Tibial nerve (tissue), 4 donors: ENCODE measurements around the gene WSCD2. TPM values are rescaled to one million over a fixed set of nuclear protein-coding genes. Genes with fewer than 3 reads are reported as not detected.

Experiments used
- DNase-seq, 2 donors: peaks; one replicate each; pipeline ENCODE4 v3.0.0-alpha.2; 2019; ENCODE audit warnings: low spot score in 2 of 2
- H3K27ac ChIP-seq, 4 donors: fragments of 200-600 bp; sonication (generic) in 3 of 4; one replicate each; pipeline ENCODE4 v1.5.1; 2017 to 2019; ENCODE audit warnings: mild to moderate bottlenecking in 1 of 4
- H3K27me3 ChIP-seq, 2 donors: fragments of 200-600 bp; sonication (generic) in 1 of 2; one replicate each; pipeline versions ENCODE4 v1.5.1 to v1.6.0; 2017 to 2019
- H3K36me3 ChIP-seq, 3 donors: fragments of 200-600 bp; sonication (generic); one replicate each; pipeline ENCODE4 v1.5.1; 2018 to 2019
- H3K4me1 ChIP-seq, 4 donors: fragments of 200-600 bp; sonication (generic) in 3 of 4; one replicate each; pipeline ENCODE4 v1.5.1; 2017 to 2019
- H3K4me3 ChIP-seq, 4 donors: fragments of 200-600 bp; sonication (generic) in 3 of 4; one replicate each; pipeline ENCODE4 v1.5.1; 2017 to 2019; ENCODE audit warnings: mild to moderate bottlenecking in 1 of 4, moderate library complexity in 1 of 4
- H3K9me3 ChIP-seq, 4 donors: fragments of 200-600 bp; sonication (generic) in 3 of 4; one replicate each; pipeline ENCODE4 v1.5.1; 2017 to 2019
- CTCF ChIP-seq, 5 experiments: fragments of 200-600 bp in 3 of 5; fragments of 450-650 bp in 2 of 5; sonication (generic) in 3 of 5; IDR thresholded peaks; one replicate each; pipeline ENCODE4 v1.5.1; 2016 to 2019; ENCODE audit warnings: antibody characterized with exemption in 5 of 5, mild to moderate bottlenecking in 3 of 5, moderate library complexity in 2 of 5
- EP300 ChIP-seq, 2 donors: sonication (generic); formaldehyde crosslinking; IDR thresholded peaks; one replicate each; pipeline ENCODE4 v1.6.1; 2017; ENCODE audit warnings: antibody characterized with exemption in 2 of 2, mild to moderate bottlenecking in 1 of 2
- POLR2A ChIP-seq, 2 donors: fragments of 450-650 bp; IDR thresholded peaks; one replicate each; pipeline ENCODE4 v1.6.1; 2017; ENCODE audit warnings: antibody characterized with exemption in 2 of 2, mild to moderate bottlenecking in 2 of 2, moderate library complexity in 2 of 2
- WGBS, 2 donors: methylation state at CpG; one replicate each; pipeline ENCODE4 v1.1.5; 2018; 5-methylcytosine and 5-hydroxymethylcytosine counted together
- total RNA-seq, 4 donors: library from RNA; depleted of rRNA; stranded (reverse); fragments of >200 nt; gene quantifications; one replicate each; pipeline ENCODE4 v1.1.0, GENCODE V29; 2016

The WSCD2 gene
- total RNA-seq, 4 donors from 2014 or later, result 4.2 to 38.9 (median 20.8) TPM

GRCh38 chr12:108196319-108196718, 67.2 kb downstream of the WSCD2 start:
- H3K27ac ChIP-seq, result no peak overlapping the region
- no peaks in the 10 kb centered on the region for H3K27me3 ChIP-seq
- TF ChIP-seq EP300 (IDR thresholded peaks at IDR 0.05) (no peak), POLR2A (IDR thresholded peaks at IDR 0.05) (no peak), CTCF (IDR thresholded peaks at IDR 0.05) (no peak)
- no peaks in the 10 kb centered on the region for H3K9me3 ChIP-seq
- no peaks in the 10 kb centered on the region for H3K36me3 ChIP-seq
- peaks cover 0 to 3% (median 0%) of the 10 kb centered on the region in 4 donors for H3K4me1 ChIP-seq
- no peak for DNase-seq
- 76 to 81% methylated on average over 1 of the region's 1 CpG for WGBS, 2 donors
- H3K4me3 ChIP-seq, result no peak overlapping the region

GRCh38 chr12:108196921-108197320, 67.8 kb downstream of the WSCD2 start:
- no peak for DNase-seq
- Histone ChIP-seq H3K4me3 (no peak overlapping the region), H3K9me3 (no peaks in the 10 kb centered on the region), H3K4me1 (no peaks in the 10 kb centered on the region), H3K36me3 (no peaks in the 10 kb centered on the region), H3K27ac (no peak overlapping the region), H3K27me3 (no peaks in the 10 kb centered on the region)
- no peak for TF ChIP-seq EP300 (IDR thresholded peaks at IDR 0.05)
- no peak for TF ChIP-seq CTCF (IDR thresholded peaks at IDR 0.05)
- TF ChIP-seq POLR2A (IDR thresholded peaks at IDR 0.05), result no peak
- 81 to 94% methylated on average over 2 of the region's 2 CpGs for WGBS, 2 donors

GRCh38 chr12:108198043-108198442, 69.0 kb downstream of the WSCD2 start:
- TF ChIP-seq POLR2A (IDR thresholded peaks at IDR 0.05), result no peak
- no peak for TF ChIP-seq EP300 (IDR thresholded peaks at IDR 0.05)
- TF ChIP-seq CTCF (IDR thresholded peaks at IDR 0.05), result no peak
- H3K27ac ChIP-seq, result no peak overlapping the region
- no peaks in the 10 kb centered on the region for H3K27me3 ChIP-seq
- DNase-seq, result no peak
- 61 to 75% methylated on average over 4 of the region's 4 CpGs for WGBS, 2 donors
- H3K4me3 ChIP-seq, result no peak overlapping the region
- H3K4me1 ChIP-seq, result no peaks in the 10 kb centered on the region
- no peaks in the 10 kb centered on the region for H3K36me3 ChIP-seq
- peaks cover 0 to under 1% (median 0%) of the 10 kb centered on the region in 4 donors for H3K9me3 ChIP-seq

- Histone ChIP-seq H3K9me3 (peaks cover 0 to 10% (median 0%) of the 10 kb centered on the region in 4 donors), H3K36me3 (no peaks in the 10 kb centered on the region), H3K27me3 (no peaks in the 10 kb centered on the region), H3K27ac (no peak overlapping the region), H3K4me3 (no peak overlapping the region), H3K4me1 (no peaks in the 10 kb centered on the region)
- WGBS, 2 donors, result 76 to 83% methylated on average over 5 of the region's 5 CpGs
- DNase-seq, result no peak
- no peak for TF ChIP-seq EP300 (IDR thresholded peaks at IDR 0.05)
- no peak for TF ChIP-seq CTCF (IDR thresholded peaks at IDR 0.05)
- TF ChIP-seq POLR2A (IDR thresholded peaks at IDR 0.05), result no peak
Observed at GRCh38 chr12:108199106-108199505, 70.0 kb downstream of the WSCD2 start.

- no peak overlapping the region for H3K4me3 ChIP-seq
- TF ChIP-seq EP300 (IDR thresholded peaks at IDR 0.05) (no peak), POLR2A (IDR thresholded peaks at IDR 0.05) (no peak), CTCF (IDR thresholded peaks at IDR 0.05) (no peak)
- H3K9me3 ChIP-seq, result peaks cover 0 to 10% (median 0%) of the 10 kb centered on the region in 4 donors
- no peaks in the 10 kb centered on the region for H3K27me3 ChIP-seq
- H3K36me3 ChIP-seq, result no peaks in the 10 kb centered on the region
- no peak for DNase-seq
- H3K4me1 ChIP-seq, result no peaks in the 10 kb centered on the region
- H3K27ac ChIP-seq, result no peak overlapping the region
- 58 to 67% methylated on average over 6 of the region's 6 CpGs for WGBS, 2 donors
Observed at GRCh38 chr12:108201808-108202207, 72.7 kb downstream of the WSCD2 start.
